HCEC 1CT (cell line): ENCODE results near the gene TMEM242.

Experiments used
- DNase-seq: peaks from one replicate; pipeline ENCODE4 v3.0.0-alpha.2; 2017

TMEM242 gene

DNA sequence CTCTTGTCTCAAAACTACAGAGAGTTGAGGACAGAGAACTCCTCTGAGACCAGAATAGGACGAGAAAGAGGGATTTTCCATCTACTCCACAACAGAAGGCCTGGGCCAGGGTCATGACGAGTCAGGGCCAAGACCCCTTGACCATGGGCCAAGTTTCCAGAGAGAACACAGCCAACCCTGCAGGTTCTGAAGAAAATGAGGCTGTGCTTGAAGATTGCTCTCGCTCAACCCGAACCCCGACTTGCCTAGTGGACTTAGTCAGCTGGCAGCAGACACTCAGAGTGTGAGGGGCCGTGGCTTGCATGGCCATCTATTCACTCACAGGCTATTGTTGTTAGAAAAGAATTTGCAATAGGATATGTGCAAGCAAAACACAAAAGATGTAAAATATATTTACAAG, 54.5 kb downstream of the TMEM242 start:
- no peak for DNase-seq

DNA sequence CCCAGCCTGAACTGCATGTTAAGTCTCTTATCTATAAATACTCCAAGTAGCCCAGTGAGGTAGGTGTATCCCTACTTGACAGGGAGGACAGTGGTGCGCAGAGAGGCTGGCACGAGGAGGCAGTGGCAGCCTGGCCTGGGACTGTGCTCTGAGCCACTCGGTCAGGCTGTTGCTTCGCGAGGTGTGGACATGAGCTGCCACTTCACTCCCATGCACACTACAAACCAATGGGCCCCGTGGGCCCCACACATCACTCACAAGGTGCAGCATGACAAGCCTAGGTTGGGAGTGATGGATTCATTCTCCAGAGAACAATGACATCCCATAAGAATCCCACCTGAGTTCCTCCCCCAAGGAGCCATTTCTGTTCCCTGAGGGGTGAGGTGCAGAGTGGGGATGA, 54.9 kb downstream of the TMEM242 start:
- no peak for DNase-seq

DNA sequence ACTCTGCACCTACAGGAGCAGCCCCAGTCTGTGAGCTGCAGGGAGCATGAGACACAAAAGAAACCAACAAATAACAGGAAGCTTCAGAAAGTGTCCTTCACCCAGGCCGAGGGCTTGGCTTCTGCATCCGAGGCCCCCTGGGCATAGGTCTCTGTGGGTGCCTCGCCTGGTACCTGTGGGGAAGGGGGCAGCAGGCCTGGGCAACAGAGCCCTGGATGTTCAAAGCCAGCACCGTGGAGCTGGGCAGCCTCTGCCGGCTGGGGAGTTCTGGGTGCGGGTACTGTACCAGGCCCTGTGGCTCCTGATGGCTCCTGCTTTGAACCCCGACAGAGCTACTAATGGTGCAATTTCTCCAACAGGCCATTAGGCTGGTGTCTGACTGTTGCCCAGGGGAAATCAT, 55.7 kb downstream of the TMEM242 start:
- no peak for DNase-seq

DNA sequence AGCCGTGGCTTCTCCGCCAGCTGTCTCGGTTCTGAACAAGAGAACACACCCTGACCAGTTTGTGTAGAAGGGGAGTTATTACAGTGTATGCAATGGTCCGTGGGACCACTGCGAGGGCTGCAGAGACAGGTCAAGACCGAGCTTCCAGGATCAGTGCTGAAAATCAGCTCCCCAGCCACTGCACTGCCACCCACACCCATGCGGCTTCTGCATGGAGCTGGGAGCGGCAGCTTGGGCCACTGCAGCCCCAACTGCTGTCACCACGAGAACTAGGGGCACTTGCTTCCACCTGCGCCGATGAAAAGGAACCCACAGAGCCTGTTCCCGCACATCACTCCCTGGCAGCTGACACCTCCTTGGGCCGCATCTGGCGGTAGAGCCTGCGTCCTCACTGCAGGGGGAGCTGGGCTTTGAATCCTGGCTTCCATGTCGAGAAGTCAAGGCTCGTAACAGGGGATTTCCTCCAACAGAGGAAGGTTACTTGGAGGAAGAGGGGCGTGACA, 56.2 kb downstream of the TMEM242 start:
- no peak for DNase-seq

DNA sequence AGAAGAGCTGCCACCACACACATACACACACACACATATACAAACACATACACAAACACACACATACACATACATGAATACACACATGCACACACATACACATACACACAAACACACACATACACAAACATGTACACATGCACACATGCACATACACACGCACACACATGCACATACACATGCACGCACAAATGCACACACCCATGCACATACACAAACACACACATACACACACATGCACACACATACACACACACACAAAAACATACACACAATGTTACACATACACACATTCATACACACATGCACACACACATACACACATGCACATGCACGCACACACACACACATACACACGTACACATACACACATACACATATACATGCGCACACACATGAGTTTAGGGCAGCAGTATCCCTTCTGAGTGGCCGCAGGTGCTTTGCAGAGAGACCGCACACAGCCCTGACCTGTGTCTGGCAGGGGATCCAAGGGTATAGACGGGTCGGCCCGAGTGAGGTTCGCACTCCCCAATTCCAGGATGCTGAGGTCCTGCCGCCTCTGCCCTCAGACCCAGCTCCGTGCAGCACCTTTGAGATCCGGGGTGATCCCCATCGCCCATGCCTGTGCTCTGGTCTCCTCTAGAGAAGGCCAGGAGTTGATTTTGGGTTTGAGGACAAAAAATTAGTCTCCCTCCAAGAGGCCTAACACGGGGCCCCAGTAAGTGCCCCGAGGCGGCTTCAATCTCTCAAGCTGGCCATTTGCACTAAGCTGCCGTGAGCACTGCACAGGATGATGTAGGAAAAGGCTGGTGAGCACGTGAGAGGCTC, 56.8 kb downstream of the TMEM242 start:
- DNase-seq = no peak

DNA sequence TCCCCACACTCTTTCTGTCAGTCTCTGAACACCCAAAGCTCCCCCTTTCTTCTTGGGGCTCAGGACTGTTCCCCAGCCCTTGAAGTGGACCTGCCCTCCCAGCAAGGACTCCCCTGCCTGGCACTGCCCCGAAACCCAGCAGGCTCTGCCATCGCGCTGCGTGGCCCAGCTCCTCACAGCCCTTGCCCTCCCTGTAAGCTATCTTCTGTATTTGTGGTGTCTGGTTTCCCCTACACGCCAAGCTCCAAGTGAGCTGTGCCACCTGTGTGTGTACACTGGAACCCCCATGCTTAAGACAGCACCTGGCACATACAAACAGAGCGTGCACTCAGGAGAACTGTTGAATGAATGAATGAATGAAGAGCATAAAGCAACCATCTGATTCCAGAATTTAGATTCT, 57.7 kb downstream of the TMEM242 start:
- DNase-seq = no peak

DNA sequence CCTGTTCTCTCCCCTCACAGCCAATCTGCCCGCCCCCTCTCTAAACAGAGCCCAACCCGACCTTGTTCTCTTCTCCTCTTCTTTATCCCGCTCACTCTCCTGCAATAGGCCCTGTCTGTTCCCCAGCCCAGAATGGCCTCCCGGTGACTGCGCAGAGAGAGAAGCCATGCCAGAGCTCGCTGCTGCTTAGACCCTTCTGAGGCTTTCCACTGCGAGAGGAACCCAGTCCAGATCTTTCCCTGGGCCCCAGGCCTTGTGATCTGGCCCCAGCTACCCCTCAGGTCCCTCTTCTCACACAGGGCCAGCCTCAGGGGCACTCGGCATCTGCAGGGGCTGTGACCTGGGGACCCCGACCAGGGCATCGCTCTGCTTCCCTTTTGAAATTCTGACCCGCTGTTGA, 58.1 kb downstream of the TMEM242 start:
- no peak for DNase-seq

DNA sequence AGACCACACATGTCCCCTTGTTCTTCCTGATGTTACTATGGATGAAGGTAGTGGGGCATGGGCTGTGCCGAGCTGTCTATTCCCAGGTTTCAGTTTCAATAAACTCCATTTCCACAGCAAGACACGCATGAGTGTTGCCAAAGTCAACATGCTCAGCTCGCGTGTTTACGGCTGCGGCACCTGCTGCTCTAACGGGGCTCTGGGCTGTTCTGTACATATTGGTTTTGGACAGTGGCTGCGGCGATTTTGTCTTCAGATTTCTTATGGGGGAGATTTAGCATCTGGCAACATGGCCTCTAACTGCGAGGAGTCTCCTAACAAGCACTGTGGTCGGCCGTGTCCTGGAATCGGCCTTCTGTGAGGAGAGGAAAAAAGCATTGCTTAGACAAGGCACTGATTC, 58.6 kb downstream of the TMEM242 start:
- no peak for DNase-seq

DNA sequence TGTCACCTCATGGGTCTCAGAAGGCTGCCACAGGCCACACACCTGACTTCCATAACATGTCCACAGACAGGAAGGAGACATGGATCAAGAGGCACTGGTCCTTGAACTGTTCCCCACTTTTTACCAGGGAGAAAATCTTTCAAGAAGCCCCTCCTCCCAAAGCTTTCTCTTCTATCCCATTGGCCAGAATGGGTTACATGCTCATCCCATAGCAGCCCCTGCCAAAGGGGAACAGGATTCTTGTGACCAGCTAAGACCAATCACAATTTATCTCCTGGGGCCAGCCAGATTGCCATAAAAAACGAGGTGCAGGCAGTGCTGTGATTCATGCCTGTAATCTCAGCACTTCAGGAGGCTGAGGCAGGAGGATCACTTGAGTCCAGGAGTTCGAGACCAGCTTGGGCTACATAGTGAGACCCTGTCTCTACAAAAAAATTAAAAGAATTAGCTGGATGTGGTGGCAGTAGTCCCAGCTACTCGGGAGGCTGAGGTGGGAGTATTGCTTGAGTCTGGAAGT, 59.4 kb downstream of the TMEM242 start:
- DNase-seq = no peak

DNA sequence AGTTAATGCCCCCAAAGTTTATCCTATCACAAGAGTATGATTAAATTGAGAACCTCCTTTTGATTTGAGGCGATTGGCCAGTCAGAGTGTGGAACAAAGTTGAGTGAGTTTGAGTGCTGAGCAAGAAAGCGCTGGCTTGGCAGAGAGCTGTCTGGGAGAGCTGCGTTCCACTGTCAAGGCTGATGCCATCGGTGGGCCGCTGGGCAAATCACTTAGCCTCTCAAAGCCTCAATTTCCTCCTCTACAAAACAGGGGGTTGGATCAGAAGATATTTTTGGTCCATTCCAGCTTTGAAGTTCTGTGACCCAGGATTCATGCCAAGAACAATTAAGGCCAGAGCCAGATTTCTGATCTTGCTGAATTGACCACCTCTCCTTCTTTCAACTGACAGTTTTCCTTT, 60.2 kb downstream of the TMEM242 start:
- no peak for DNase-seq

DNA sequence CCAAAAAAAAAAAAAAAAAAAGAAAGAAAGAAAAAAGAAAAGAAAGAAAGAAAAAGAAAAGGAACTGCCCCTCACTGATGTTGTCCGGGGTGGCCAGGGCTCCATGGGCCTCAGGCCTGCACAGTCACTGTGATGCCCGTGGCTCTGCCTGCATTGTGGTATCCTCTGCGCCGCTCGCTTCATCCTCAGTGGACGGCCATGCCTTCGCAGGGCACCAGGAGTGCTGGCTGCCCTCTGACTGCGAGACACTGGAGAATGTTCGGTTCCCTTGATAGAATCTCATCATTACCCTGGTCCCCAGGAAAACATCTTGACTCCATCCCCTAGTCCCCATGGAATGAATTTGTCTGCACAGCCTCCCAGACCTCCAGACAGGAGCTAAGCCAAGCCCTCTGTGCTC, 61.7 kb downstream of the TMEM242 start:
- DNase-seq = no peak

DNA sequence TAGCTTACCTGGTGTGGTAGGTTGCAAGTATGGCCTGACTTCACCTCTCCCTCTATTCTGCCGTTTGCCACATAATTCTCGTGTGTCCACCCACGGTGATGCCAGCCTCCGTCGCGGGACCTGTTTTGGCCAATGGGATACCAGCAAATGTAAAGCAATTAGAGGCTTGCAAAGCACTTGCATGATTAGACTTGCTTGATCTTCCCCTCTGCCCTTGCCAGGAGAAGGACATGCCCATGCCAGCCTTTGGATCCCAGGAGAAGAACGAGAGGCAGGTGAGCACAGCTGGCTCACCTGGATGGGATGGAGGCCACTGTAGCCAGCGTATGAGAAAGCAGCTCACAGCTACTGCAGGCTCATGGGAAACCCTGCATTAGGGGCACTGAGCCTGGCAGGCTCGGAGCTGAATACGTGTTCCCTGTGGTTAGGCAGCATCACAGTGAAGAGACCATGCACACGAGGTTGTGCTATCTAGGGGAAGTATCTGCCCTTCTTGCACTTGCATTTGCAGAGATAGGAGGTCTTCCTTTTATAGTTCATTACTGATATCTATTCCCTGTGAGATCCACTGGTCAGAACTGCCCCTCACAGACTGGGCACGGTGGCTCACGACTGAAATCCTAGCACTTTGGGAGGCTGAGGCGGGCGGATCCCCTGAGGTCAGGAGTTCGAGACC, 62.4 kb downstream of the TMEM242 start:
- no peak for DNase-seq

DNA sequence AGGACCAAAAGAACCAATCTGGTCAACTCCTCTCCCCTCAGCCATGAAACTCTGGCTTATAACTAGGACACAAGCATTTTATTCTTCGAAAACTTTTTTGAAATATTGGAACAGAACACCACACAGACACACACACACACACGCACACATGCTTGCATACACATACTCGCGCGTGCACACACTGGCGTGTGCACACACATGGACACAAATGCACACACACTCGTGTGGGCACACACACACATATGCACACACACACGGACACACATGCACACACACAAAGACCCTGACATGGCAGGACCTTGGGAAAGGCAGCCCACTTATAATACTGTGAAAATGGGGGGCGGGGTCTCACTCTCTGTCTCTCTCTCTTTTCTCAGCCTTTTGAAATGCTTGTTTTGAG, 63.9 kb downstream of the TMEM242 start:
- DNase-seq = no peak

DNA sequence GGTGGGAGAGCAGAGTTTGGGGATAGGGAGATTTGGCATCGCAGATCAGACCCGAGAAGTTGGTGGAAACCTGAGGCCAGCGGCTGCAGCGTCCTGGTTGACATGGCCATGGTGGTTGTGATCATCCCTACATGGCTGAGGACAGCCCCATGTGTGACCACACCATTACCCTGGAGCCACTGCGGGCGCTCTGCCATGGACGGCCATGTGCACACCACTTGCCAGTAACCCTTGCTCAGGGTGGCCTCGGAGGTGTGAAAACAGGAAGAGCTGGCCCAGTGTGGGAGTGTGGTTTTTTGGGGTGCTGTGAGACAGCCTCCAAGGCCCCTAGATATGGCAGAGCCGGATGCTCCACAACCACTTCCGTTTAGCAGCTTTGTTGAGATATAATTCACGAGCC, 64.4 kb downstream of the TMEM242 start:
- no peak for DNase-seq

DNA sequence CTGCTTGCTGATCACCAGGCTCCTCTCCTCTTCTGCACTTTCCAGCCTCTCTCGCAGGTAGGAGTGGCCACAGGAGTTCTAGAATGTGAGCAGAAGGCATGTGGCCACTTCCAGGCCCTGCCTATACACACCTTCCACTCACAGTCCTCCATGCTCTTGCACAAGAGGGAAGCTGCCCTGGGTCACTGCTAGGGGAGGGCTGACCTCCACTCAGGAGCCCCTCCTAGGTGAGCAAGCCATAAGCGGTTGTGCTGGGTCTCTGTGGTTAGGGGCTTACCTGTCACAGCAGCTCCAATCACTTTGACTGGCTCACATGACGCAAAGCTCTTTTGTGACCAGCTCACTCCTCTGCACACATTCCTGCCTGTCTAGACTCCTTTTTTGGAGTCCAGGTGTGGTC, 68.2 kb downstream of the TMEM242 start:
- DNase-seq = no peak

DNA sequence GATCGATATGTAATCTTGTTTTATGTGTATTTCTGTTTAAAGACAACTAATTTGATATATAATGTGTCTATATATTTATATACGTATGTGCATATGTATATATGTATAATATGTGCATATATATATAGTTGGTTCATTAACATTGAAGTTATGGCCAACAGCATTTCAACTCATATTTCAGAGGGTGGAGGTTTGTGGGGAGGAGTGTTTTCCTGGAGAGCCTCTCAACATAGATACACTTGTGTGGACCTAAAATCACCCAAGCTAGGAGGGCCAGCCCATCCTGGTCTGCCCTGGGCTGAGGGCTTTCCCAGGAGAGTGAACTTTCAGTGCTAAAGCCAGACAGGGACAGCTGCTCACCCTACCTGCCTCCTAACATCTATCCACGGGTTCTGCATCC, 68.8 kb downstream of the TMEM242 start:
- no peak for DNase-seq

DNA sequence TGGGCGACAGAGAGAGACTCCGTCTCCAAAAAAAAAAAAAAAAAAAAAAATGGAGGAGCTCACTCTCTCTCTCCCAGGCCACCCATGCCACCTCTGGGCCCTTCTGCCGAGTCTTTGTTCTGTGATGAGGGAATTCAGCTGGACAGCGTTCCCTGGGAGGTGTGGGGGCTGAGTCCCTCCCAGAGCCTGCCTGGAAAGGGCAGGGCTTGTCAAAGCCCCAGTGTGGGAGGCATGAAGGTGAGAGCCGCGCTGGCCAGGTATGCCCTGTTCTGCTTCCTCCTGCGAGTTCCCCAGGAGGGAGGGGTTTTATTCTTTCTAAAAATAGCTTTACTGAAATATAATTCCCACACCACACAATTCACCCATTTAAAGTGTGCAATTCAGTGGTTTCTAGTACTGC, 69.6 kb downstream of the TMEM242 start:
- DNase-seq = no peak

DNA sequence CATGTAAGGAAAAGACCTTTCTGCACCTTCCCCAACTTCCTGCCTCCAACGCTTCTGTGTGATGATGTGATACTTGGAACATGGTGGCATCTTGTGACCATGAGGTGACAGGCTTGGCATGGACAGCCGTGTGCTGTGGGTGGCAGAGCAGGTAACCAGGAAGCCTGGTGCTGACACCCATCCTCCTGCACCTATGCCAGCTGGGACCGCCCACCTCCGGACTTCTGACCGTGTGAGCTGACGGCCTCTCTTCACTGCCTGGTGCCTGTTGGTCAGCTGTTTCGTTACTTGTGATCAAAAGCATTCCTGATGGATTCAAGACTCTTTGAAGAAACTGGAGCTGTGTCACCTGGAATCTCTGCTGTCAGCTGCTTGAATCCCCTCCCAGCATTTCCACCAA, 70.3 kb downstream of the TMEM242 start:
- no peak for DNase-seq

DNA sequence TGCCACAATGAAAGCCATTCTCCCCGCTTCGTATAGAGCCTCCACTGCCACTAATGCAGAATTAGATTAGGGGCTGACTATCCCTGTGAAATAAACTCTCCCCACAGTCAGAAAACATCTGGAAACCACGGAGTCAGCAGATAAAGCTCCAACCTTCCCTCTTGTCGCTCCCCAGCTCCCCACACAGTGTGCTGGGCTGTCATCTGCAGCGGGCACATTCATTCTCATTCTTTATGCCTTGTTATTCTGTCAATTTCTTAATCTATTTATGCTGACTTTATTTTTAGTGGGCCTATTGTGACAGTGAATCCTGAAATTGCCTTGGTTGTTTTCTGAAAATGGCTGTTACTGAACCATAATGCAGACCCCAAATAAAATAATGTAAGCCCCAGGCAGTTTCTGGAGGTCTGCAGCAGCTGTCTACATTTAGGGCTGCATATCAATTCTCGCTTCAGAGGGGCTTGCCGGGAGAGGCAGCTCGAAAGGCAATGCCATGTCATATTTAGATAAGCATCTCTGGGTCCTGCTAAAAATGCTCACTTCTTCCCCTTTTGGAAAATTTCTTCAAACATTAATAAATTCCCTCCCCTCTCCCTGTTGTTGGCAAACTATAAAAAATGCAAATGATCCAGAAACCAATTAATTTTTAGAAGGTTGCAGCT, 71.6 kb downstream of the TMEM242 start:
- no peak for DNase-seq

DNA sequence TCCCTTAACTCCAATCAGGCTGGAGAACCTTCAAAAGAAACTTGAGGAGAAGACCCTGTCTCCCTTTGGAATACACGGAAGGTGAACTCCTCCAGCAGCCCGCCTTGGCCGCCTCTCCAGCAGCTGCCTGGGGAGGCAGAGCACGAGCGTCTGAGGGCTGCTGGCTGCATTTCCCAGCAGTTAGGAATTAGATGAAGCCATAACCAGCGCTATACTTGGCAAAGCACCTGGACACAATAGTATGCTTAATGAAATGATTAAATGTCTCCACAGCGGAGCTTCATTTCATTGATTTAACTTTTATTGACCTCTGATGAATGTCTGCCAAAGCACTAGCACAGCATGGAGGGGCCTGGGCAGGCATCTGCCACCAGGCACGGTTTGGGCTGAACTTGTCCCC, 73.5 kb downstream of the TMEM242 start:
- no peak for DNase-seq

DNA sequence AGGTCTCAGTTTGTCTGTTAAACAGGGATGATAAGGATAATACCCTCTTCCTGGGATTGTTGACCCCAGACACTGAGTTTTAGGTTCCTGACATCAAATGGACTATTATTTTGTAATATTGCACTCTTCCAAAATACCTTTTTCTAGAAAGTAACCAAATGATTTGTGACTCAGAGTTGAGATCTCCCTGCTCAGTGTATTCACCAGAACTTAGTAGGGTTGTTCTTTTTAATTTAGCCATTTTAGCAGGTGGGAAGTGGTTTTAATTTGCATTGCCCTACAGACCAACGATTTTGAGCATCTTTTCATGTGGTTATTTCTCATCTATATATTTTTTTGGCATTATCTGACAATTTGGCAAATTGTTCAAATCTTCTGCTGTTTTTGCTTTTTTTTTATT, 75.1 kb downstream of the TMEM242 start:
- DNase-seq = no peak

DNA sequence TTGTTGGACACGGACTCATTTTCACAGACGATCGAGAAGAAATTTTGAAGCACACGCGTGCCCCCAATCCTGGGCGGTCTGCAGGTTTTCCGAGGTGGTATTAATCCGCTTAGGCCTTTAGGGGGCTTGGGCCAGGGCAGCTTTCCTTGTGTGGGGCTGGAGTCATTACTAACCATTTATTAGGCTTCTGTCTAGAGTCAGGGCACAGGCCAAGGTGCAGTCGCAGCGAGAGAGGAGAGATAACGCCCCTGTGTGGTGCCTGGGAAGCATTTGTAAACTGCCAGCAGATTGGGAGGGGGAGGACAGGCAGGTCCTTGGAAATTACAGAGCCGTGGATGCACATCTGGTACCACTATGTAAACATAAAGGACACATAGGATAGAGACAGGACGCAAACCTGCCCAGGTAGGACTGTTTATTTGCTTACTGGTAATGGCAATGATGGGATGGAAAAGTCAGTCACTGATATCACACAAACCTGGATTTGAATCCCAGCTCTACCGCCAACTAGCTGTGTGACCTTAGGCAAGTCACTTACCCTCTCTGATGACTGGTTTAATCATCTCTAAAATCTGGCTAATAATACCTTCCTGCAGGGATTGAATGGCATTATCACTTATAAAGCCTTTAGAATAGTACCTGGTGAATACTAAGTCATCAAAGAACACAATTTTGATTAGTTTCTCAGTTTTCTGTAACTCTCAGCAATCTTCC, 76.4 kb downstream of the TMEM242 start:
- DNase-seq = no peak

DNA sequence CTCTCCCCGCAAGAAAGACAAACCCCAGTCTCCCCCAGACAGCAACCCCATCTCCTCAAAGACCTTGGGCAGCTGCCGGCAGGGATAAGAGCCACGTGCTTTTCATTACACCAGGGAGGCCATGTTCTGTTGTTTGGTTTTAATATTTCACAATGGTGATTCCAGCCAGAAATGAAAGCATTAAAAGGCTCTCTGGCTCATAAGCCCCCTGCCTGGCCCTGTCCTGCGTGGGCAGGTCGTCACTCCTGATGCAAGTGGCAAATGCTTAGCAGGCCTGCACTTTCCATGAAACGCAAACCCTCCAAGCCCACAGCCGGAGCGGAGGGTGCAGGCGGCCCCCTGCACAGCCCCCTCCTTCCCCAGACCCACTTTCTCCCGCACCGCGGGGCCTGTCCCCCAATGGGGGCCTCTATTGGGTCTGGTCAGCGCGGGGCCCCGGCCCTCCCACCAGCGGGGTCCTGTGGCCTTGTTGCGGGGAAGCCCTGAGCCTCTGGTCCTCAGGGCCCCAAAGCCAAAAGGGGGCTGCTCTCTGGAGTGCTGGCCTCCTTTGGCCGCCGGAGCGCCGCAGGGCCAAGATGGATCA, 77.2 kb downstream of the TMEM242 start:
- DNase-seq = no peak
